PC-9 (cell line): ENCODE measurements around the gene KIAA1217. TPM values are rescaled to one million over a fixed set of nuclear protein-coding genes. Genes with fewer than 3 reads are reported as not detected.

ENCODE experiments used
- BruUV-seq: library from RNA; stranded (reverse); fragments of 400-500 nt; replicated peaks from 2 replicates; lab custom pipeline; 2021; lab: Mats Ljungman, UMichigan
- CTCF ChIA-PET: fragments of 300-600 bp; sonication (Branson Sonifier 250); formaldehyde crosslinking; loops from one replicate; lab custom pipeline; 2022; ENCODE audit warnings: antibody characterized with exemption; lab: Charles Lee
- POLR2A ChIA-PET: fragments of 300-600 bp; sonication (Branson Sonifier 250); formaldehyde crosslinking; loops from one replicate; lab custom pipeline; 2022; ENCODE audit warnings: antibody characterized with exemption; ENCODE audit not compliant: unreplicated experiment; lab: Charles Lee
- DNase-seq, 2 experiments: peaks; one replicate each; pipeline versions ENCODE4 v3.0.0 to v3.0.0-alpha.2; 2015 to 2022; ENCODE audit warnings: mixed read lengths in 1 of 2
- H2AFZ ChIP-seq: fragments of 200-600 bp; sonication (generic); 2 replicates; pipeline ENCODE4 v1.8.1; 2017; ENCODE audit warnings: antibody characterized with exemption
- H3F3A ChIP-seq: fragments of 200-600 bp; sonication (generic); 2 replicates; pipeline ENCODE4 v1.8.1; 2017; ENCODE audit warnings: antibody characterized with exemption, mild to moderate bottlenecking, low read depth; ENCODE audit not compliant: insufficient read depth
- H3K27ac ChIP-seq: fragments of 200-600 bp; sonication (generic); 2 replicates; pipeline ENCODE4 v1.6.1; 2016; ENCODE audit warnings: mixed run types
- H3K27me3 ChIP-seq: fragments of 200-600 bp; sonication (generic); 2 replicates; pipeline ENCODE4 v1.6.1; 2016; ENCODE audit warnings: low read depth, mixed run types; ENCODE audit not compliant: insufficient read depth
- H3K36me3 ChIP-seq: fragments of 200-600 bp; sonication (generic); 2 replicates; pipeline ENCODE4 v1.6.1; 2016; ENCODE audit warnings: low read depth, mixed run types
- H3K4me1 ChIP-seq: fragments of 200-600 bp; sonication (generic); replicated peaks from 2 replicates; pipeline ENCODE4 v1.6.1; 2016; ENCODE audit warnings: mixed run types; ENCODE audit not compliant: insufficient read depth
- H3K4me2 ChIP-seq: fragments of 200-600 bp; sonication (generic); 2 replicates; pipeline ENCODE4 v1.6.1; 2017; ENCODE audit warnings: mixed run types
- H3K4me3 ChIP-seq: fragments of 200-600 bp; sonication (generic); 2 replicates; pipeline ENCODE4 v1.6.1; 2016; ENCODE audit warnings: mixed run types
- H3K79me2 ChIP-seq: fragments of 200-600 bp; sonication (generic); 2 replicates; pipeline ENCODE4 v1.6.1; 2017; ENCODE audit warnings: low read depth, mixed run types
- H3K9me2 ChIP-seq: fragments of 200-600 bp; sonication (generic); 2 replicates; pipeline ENCODE4 v1.8.1; 2017; ENCODE audit warnings: mild to moderate bottlenecking; ENCODE audit not compliant: insufficient read depth
- H3K9me3 ChIP-seq: fragments of 200-600 bp; sonication (generic); 2 replicates; pipeline ENCODE4 v1.8.1; 2016; ENCODE audit warnings: low read depth; ENCODE audit not compliant: insufficient read depth
- H4K20me1 ChIP-seq: fragments of 200-600 bp; sonication (generic); 2 replicates; pipeline ENCODE4 v1.8.1; 2017; ENCODE audit not compliant: insufficient read depth
- EZH2 ChIP-seq: fragments of 200-600 bp; sonication (generic); IDR thresholded peaks from 2 replicates; pipeline ENCODE4 v1.8.0; 2017; ENCODE audit warnings: antibody characterized with exemption, low read depth
- intact Hi-C: fragments of 100-400 bp; cut with micrococcal nuclease; formaldehyde crosslinking; loops from one replicate; pipeline ENCODE4 v1.10.0; 2022; ENCODE audit not compliant: unreplicated experiment
- total RNA-seq: library from RNA; stranded (reverse); gene quantifications from 2 replicates; pipeline ENCODE4 v1.2.3, GENCODE V29; 2021
- TF ChIP-seq, protein P1 (sequence below): fragments of 200-600 bp; sonication (generic); conservative IDR thresholded peaks from 2 replicates; pipeline ENCODE4 v1.6.1; 2017; ENCODE audit warnings: mixed run types, antibody characterized with exemption, mild to moderate bottlenecking, moderate library complexity

KIAA1217 gene
- total RNA-seq, 1 experiment from 2014 or later = 41.1 TPM

GRCh38 chr10:24360282-24361127 is 151.6 kb downstream of the KIAA1217 start:
- Histone ChIP-seq H2AFZ (no peak overlapping the region), H3K27me3 (no peaks in the 10 kb centered on the region), H3K4me3 (no peak overlapping the region), H3K27ac (no peak overlapping the region), H3K9me2 (no peaks in the 10 kb centered on the region), H3K79me2 (no peaks in the 10 kb centered on the region), H3K4me2 (no peak overlapping the region), H3K9me3 (no peaks in the 10 kb centered on the region), H3K4me1 (no peaks in the 10 kb centered on the region), H4K20me1 (no peaks in the 10 kb centered on the region), H3K36me3 (no peaks in the 10 kb centered on the region), H3F3A (no peaks in the 10 kb centered on the region)
- POLR2A ChIA-PET = no interaction called here
- peak; percentile 40 to 61 for DNase-seq
- intact Hi-C loops = loop anchor here (1.0 to 2.0 kb wide), 4 partner anchors 143 to 366 kb away; no protein-coding TSS in a partner anchor
- CTCF ChIA-PET = interaction anchor here (0.6 to 1.7 kb wide), 3 partner anchors 23 to 366 kb away, joined by 3 to 12 read pairs (median 4); no protein-coding TSS in a partner anchor
- TF ChIP-seq, protein P1, sequence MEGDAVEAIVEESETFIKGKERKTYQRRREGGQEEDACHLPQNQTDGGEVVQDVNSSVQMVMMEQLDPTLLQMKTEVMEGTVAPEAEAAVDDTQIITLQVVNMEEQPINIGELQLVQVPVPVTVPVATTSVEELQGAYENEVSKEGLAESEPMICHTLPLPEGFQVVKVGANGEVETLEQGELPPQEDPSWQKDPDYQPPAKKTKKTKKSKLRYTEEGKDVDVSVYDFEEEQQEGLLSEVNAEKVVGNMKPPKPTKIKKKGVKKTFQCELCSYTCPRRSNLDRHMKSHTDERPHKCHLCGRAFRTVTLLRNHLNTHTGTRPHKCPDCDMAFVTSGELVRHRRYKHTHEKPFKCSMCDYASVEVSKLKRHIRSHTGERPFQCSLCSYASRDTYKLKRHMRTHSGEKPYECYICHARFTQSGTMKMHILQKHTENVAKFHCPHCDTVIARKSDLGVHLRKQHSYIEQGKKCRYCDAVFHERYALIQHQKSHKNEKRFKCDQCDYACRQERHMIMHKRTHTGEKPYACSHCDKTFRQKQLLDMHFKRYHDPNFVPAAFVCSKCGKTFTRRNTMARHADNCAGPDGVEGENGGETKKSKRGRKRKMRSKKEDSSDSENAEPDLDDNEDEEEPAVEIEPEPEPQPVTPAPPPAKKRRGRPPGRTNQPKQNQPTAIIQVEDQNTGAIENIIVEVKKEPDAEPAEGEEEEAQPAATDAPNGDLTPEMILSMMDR = peak; percentile 77
- TF ChIP-seq EZH2 = no peak
- BruUV-seq = no TSS peak

- Histone ChIP-seq H3K36me3 (no peaks in the 10 kb centered on the region), H2AFZ (no peak overlapping the region), H4K20me1 (no peaks in the 10 kb centered on the region), H3K9me2 (no peaks in the 10 kb centered on the region), H3K27ac (no peak overlapping the region), H3K4me2 (no peak overlapping the region), H3K4me1 (no peaks in the 10 kb centered on the region), H3F3A (no peaks in the 10 kb centered on the region), H3K4me3 (no peak overlapping the region), H3K9me3 (no peaks in the 10 kb centered on the region), H3K79me2 (no peaks in the 10 kb centered on the region), H3K27me3 (no peaks in the 10 kb centered on the region)
- DNase-seq = no peak
- no TSS peak for BruUV-seq
- CTCF ChIA-PET = no interaction called here
- TF ChIP-seq, protein P1 = no peak
- intact Hi-C loops = no loop called here
- POLR2A ChIA-PET = no interaction called here
Observed at GRCh38 chr10:24363070-24363469, 154.1 kb downstream of the KIAA1217 start.

GRCh38 chr10:24367688-24368087 is 158.8 kb downstream of the KIAA1217 start:
- Histone ChIP-seq H3K27ac (no peak overlapping the region), H3K4me1 (no peaks in the 10 kb centered on the region), H3K9me3 (no peaks in the 10 kb centered on the region), H3K79me2 (no peaks in the 10 kb centered on the region), H4K20me1 (no peaks in the 10 kb centered on the region), H3K27me3 (no peaks in the 10 kb centered on the region), H3F3A (no peaks in the 10 kb centered on the region), H3K36me3 (no peaks in the 10 kb centered on the region), H3K9me2 (no peaks in the 10 kb centered on the region), H3K4me2 (no peak overlapping the region), H3K4me3 (no peak overlapping the region), H2AFZ (no peak overlapping the region)
- BruUV-seq = no TSS peak
- ChIA-PET CTCF (no interaction called here), POLR2A (no interaction called here)
- DNase-seq = no peak
- TF ChIP-seq, protein P1 = no peak
- no peak for TF ChIP-seq EZH2
- intact Hi-C loops = no loop called here
